Measurements from ENCODE around the gene TIMM9. TPM values are rescaled to one million over a fixed set of nuclear protein-coding genes. Genes with fewer than 3 reads are reported as not detected.

Gene TIMM9
- total RNA-seq (23.8 TPM), polyA plus RNA-seq (10 to 100 TPM; 52.6 to 83.3 (median 60.8) TPM)

GRCh38 chr14:58427281-58428117 lies at the start of gene TIMM9, which contains the start of gene KIAA0586:
TSS of gene TIMM9 (minus strand) at chr14:58427531. CDS start at chr14:58411945, 15,586 bp downstream.
TSS of gene KIAA0586 (plus strand) at chr14:58427719. CDS start at chr14:58428265, 546 bp downstream.
- H3K9me3 ChIP-seq (ENCODE audit: control insufficient read depth in 2 of 2, low read length in 2 of 2): no peaks in the 10 kb centered on the region
- peak within 1 kb of the TSS; percentile 100 for H3K4me3 ChIP-seq (ENCODE audit: low read depth, low read length)
- DNase-seq: peak; percentile 95 to 99 (median 98)
- H3K27me3 ChIP-seq (ENCODE audit: control insufficient read depth, insufficient read depth, low read length): no peaks in the 10 kb centered on the region
- H3K36me3 ChIP-seq (ENCODE audit: control insufficient read depth, insufficient read depth, low read length): peaks cover 22% of the 10 kb centered on the region
- Mint-ChIP-seq H3K36me3 (peaks cover 18% of the 10 kb centered on the region), H3K4me1 (peaks cover 23 to 59% (median 33%) of the 10 kb centered on the region in 4 donors), H3K9me3 (no peaks in the 10 kb centered on the region), H3K27me3 (peaks cover 7% of the 10 kb centered on the region), H3K27ac (peak within 1 kb of the TSS; percentile 93 to 99 (median 95)), H3K4me3 (peak within 1 kb of the TSS; percentile 84 to 93 (median 92))
- ATAC-seq (ENCODE audit: low read depth in 2 of 2): peak; percentile 92 to 94
- peaks cover 25% of the 10 kb centered on the region for H3K4me1 ChIP-seq (ENCODE audit: control insufficient read depth, insufficient read depth, low read length, poor library complexity, severe bottlenecking)
- peak within 1 kb of the TSS; percentile 93 for H3K27ac ChIP-seq (ENCODE audit: insufficient read depth, low read length, poor library complexity, severe bottlenecking)

- Histone ChIP-seq H3K27ac (ENCODE audit: insufficient read depth, low read length, poor library complexity, severe bottlenecking) (no peak overlapping the region), H3K4me3 (ENCODE audit: low read depth, low read length) (no peak overlapping the region), H3K4me1 (ENCODE audit: control insufficient read depth, insufficient read depth, low read length, poor library complexity, severe bottlenecking) (no peaks in the 10 kb centered on the region), H3K36me3 (ENCODE audit: control insufficient read depth, insufficient read depth, low read length) (peaks cover 48% of the 10 kb centered on the region), H3K9me3 (ENCODE audit: control insufficient read depth in 2 of 2, low read length in 2 of 2) (no peaks in the 10 kb centered on the region), H3K27me3 (ENCODE audit: control insufficient read depth, insufficient read depth, low read length) (no peaks in the 10 kb centered on the region)
- no peak for DNase-seq
- Mint-ChIP-seq H3K27ac (no peak overlapping the region), H3K36me3 (peaks cover 47% of the 10 kb centered on the region), H3K27me3 (no peaks in the 10 kb centered on the region), H3K9me3 (no peaks in the 10 kb centered on the region), H3K4me3 (no peak overlapping the region), H3K4me1 (peaks cover 0 to 5% (median 4%) of the 10 kb centered on the region in 4 donors)
- no peak for ATAC-seq (ENCODE audit: low read depth in 2 of 2)
Measured at GRCh38 chr14:58476320-58476719, 49.0 kb upstream of the TIMM9 start.

GRCh38 chr14:58469309-58469708 lies 42.0 kb upstream of the TIMM9 start:
- DNase-seq (no peak), ATAC-seq (ENCODE audit: low read depth in 2 of 2) (no peak)
- H3K4me1 ChIP-seq (ENCODE audit: control insufficient read depth, insufficient read depth, low read length, poor library complexity, severe bottlenecking): no peaks in the 10 kb centered on the region
- Mint-ChIP-seq H3K27ac (peak overlapping the region in 2 of 3 donors; percentile 38 to 79), H3K4me1 (peaks cover 0 to 5% (median 1%) of the 10 kb centered on the region in 4 donors), H3K4me3 (peak overlapping the region in 1 of 4 donors; percentile 71), H3K36me3 (peaks cover 27% of the 10 kb centered on the region), H3K27me3 (no peaks in the 10 kb centered on the region), H3K9me3 (no peaks in the 10 kb centered on the region)
- no peaks in the 10 kb centered on the region for H3K27me3 ChIP-seq (ENCODE audit: control insufficient read depth, insufficient read depth, low read length)
- H3K4me3 ChIP-seq (ENCODE audit: low read depth, low read length): no peak overlapping the region
- no peaks in the 10 kb centered on the region for H3K9me3 ChIP-seq (ENCODE audit: control insufficient read depth in 2 of 2, low read length in 2 of 2)
- peaks cover 56% of the 10 kb centered on the region for H3K36me3 ChIP-seq (ENCODE audit: control insufficient read depth, insufficient read depth, low read length)
- H3K27ac ChIP-seq (ENCODE audit: insufficient read depth, low read length, poor library complexity, severe bottlenecking): no peak overlapping the region

- Mint-ChIP-seq H3K36me3 (peaks cover 33% of the 10 kb centered on the region), H3K9me3 (no peaks in the 10 kb centered on the region)
- peaks cover 68% of the 10 kb centered on the region for H3K36me3 ChIP-seq (ENCODE audit: control insufficient read depth, insufficient read depth, low read length)
Measured at GRCh38 chr14:58467575-58467974, 40.2 kb upstream of the TIMM9 start.

GRCh38 chr14:58466459-58466858 lies 39.1 kb upstream of the TIMM9 start:
- H3K27me3 ChIP-seq (ENCODE audit: control insufficient read depth, insufficient read depth, low read length): no peaks in the 10 kb centered on the region
- no peak overlapping the region for H3K27ac ChIP-seq (ENCODE audit: insufficient read depth, low read length, poor library complexity, severe bottlenecking)
- Mint-ChIP-seq H3K36me3 (peaks cover 28% of the 10 kb centered on the region), H3K27me3 (peaks cover 4% of the 10 kb centered on the region), H3K4me3 (no peak overlapping the region), H3K27ac (no peak overlapping the region), H3K4me1 (peaks cover 0 to 3% (median 0%) of the 10 kb centered on the region in 4 donors), H3K9me3 (no peaks in the 10 kb centered on the region)
- no peak overlapping the region for H3K4me3 ChIP-seq (ENCODE audit: low read depth, low read length)
- H3K4me1 ChIP-seq (ENCODE audit: control insufficient read depth, insufficient read depth, low read length, poor library complexity, severe bottlenecking): no peaks in the 10 kb centered on the region
- peaks cover 72% of the 10 kb centered on the region for H3K36me3 ChIP-seq (ENCODE audit: control insufficient read depth, insufficient read depth, low read length)
- ATAC-seq (ENCODE audit: low read depth in 2 of 2): no peak
- no peaks in the 10 kb centered on the region for H3K9me3 ChIP-seq (ENCODE audit: control insufficient read depth in 2 of 2, low read length in 2 of 2)
- no peak for DNase-seq

More at GRCh38 chr14:58467575-58467974, 40.2 kb upstream of the TIMM9 start:
- Mint-ChIP-seq H3K27me3 (peaks cover 2% of the 10 kb centered on the region), H3K27ac (no peak overlapping the region), H3K4me1 (peaks cover 0 to 4% (median 1%) of the 10 kb centered on the region in 4 donors), H3K4me3 (no peak overlapping the region)
- H3K27ac ChIP-seq (ENCODE audit: insufficient read depth, low read length, poor library complexity, severe bottlenecking): no peak overlapping the region
- no peak overlapping the region for H3K4me3 ChIP-seq (ENCODE audit: low read depth, low read length)
- H3K27me3 ChIP-seq (ENCODE audit: control insufficient read depth, insufficient read depth, low read length): no peaks in the 10 kb centered on the region
- H3K4me1 ChIP-seq (ENCODE audit: control insufficient read depth, insufficient read depth, low read length, poor library complexity, severe bottlenecking): no peaks in the 10 kb centered on the region
- H3K9me3 ChIP-seq (ENCODE audit: control insufficient read depth in 2 of 2, low read length in 2 of 2): no peaks in the 10 kb centered on the region
- ATAC-seq (ENCODE audit: low read depth in 2 of 2) (no peak), DNase-seq (no peak)

GRCh38 chr14:58465421-58465820 lies 38.1 kb upstream of the TIMM9 start:
- Mint-ChIP-seq H3K36me3 (peaks cover 30% of the 10 kb centered on the region), H3K9me3 (no peaks in the 10 kb centered on the region), H3K4me1 (peaks cover 0 to 7% (median 2%) of the 10 kb centered on the region in 4 donors), H3K4me3 (no peak overlapping the region), H3K27ac (no peak overlapping the region), H3K27me3 (peaks cover 4% of the 10 kb centered on the region)
- Histone ChIP-seq H3K27ac (ENCODE audit: insufficient read depth, low read length, poor library complexity, severe bottlenecking) (no peak overlapping the region), H3K9me3 (ENCODE audit: control insufficient read depth in 2 of 2, low read length in 2 of 2) (no peaks in the 10 kb centered on the region), H3K27me3 (ENCODE audit: control insufficient read depth, insufficient read depth, low read length) (no peaks in the 10 kb centered on the region), H3K4me1 (ENCODE audit: control insufficient read depth, insufficient read depth, low read length, poor library complexity, severe bottlenecking) (no peaks in the 10 kb centered on the region), H3K36me3 (ENCODE audit: control insufficient read depth, insufficient read depth, low read length) (peaks cover 73% of the 10 kb centered on the region), H3K4me3 (ENCODE audit: low read depth, low read length) (no peak overlapping the region)
- no peak for DNase-seq
- ATAC-seq (ENCODE audit: low read depth in 2 of 2): no peak

GRCh38 chr14:58464652-58465051 lies 37.3 kb upstream of the TIMM9 start:
- peaks cover 6 to 14% (median 9%) of the 10 kb centered on the region in 4 donors for H3K4me1 Mint-ChIP-seq
- H3K27me3 Mint-ChIP-seq: peaks cover 4% of the 10 kb centered on the region
- Histone ChIP-seq H3K36me3 (ENCODE audit: control insufficient read depth, insufficient read depth, low read length) (peaks cover 69% of the 10 kb centered on the region), H3K9me3 (ENCODE audit: control insufficient read depth in 2 of 2, low read length in 2 of 2) (no peaks in the 10 kb centered on the region), H3K4me1 (ENCODE audit: control insufficient read depth, insufficient read depth, low read length, poor library complexity, severe bottlenecking) (peaks cover 6% of the 10 kb centered on the region), H3K4me3 (ENCODE audit: low read depth, low read length) (no peak overlapping the region), H3K27me3 (ENCODE audit: control insufficient read depth, insufficient read depth, low read length) (no peaks in the 10 kb centered on the region), H3K27ac (ENCODE audit: insufficient read depth, low read length, poor library complexity, severe bottlenecking) (no peak overlapping the region)
- peaks cover 38% of the 10 kb centered on the region for H3K36me3 Mint-ChIP-seq
- no peak for DNase-seq
- no peaks in the 10 kb centered on the region for H3K9me3 Mint-ChIP-seq
- no peak overlapping the region for H3K27ac Mint-ChIP-seq
- no peak overlapping the region for H3K4me3 Mint-ChIP-seq
- no peak for ATAC-seq (ENCODE audit: low read depth in 2 of 2)
